HG03439 (cell line): ENCODE data around the gene GRID1.
A peak's percentile ranks its signal among the peaks of the same experiment; 100 is the strongest.
"Not testable (repeated sequence)": the region's sequence is repeated elsewhere in the genome, so short reads cannot be mapped to it uniquely, and the experiment has no call there.

ENCODE experiments used
- ATAC-seq: cut with Tn5 transposase; IDR thresholded peaks from one replicate; pipeline ENCODE4 v1.9.1; 2021; ENCODE audit warnings: mild to moderate bottlenecking, moderate library complexity; ENCODE audit not compliant: unreplicated experiment

The GRID1 gene

DNA sequence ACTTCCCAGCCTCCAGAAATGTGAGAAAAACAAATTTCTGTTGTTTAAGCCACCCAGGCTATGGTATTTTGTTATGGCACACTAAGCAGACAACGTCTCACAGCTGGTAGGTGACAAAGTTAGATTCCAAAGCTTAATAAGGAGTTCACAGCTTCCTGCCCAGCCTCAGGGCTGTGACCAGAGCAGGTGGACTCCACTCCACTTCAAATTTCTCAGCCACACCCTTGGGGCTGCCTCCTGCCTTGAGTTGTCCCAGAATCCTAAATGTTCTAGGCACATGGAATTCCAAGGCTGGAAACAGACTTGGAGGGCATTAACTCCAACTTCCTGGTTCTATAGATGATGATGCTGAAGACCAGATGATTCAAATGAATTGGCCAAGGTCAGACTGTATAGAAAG, 310.7 kb downstream of the GRID1 start:
- ATAC-seq, result no peak

DNA sequence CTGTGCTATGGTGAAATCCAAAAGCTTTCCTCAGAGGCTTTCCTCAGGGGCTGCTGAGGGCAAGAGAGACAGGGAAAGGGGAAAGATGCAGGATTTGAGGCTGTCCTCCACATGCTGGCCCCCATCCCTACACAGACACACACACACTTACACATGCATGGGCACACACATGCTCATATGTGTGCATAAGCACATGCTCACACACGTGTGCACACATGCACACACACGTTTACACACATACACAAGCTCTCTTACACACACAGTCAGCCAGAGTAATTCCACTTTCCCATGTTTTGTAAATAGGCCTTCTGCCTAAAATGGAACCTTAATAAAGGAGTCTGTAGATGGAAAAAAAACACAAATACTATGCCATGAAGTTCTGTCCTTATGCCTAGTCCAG, 312.9 kb downstream of the GRID1 start:
- ATAC-seq, result no peak

DNA sequence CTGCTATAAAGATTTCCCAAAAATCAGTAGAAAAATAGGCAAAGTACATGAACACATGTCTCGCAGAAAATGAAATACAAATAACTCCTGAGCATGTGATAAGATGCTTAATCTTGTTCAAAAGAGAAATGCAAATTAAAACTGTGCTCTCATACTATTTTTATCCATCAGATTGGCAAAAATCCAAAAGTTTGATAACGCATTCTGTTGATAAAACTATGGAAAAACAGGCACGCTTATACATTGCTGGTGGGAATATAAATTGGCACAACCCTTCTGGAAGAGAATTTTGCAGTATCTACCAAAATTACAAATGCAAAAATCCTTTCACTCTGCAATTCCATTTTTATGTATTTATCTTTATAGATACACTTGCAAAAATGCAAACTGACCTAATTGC, 315.0 kb downstream of the GRID1 start:
- ATAC-seq, result no peak

DNA sequence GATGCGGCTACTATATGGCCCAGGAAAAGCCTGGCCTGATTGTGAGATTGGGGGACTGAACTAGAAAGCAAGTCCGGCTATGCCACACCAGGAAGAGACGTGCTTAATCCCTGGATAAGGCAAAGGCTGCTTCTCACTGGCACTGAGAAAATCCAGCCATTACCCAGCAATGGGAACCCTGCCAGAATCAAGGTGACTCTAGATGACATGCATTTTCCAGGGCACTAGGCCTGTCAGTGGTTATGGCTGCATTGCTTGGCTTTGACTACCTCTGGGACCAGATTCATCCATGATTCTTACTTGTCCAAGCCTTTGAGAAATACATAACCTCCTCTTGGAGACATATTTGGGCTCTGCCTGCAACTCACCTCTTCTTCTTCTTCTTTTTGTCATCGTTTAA, 317.2 kb downstream of the GRID1 start:
- no peak for ATAC-seq

DNA sequence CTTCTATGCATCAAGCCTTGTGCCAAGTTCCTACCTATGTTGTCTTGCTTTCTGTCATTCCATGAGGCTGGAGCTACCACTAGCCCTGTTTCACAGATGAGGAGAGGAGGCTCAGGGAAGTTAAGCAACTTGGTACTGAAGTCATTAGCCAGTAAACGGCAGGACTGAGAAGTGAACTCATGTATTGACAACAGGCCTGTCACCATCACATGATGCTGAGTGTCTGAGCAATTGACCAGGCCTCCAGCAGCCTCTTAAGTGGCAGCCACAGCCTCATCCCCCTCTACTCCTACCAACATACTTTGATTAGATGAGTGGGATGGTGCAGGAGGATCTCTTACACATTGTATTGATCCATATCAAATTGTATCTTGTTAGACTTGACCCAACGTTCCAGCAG, 317.6 kb downstream of the GRID1 start:
- ATAC-seq, result no peak

DNA sequence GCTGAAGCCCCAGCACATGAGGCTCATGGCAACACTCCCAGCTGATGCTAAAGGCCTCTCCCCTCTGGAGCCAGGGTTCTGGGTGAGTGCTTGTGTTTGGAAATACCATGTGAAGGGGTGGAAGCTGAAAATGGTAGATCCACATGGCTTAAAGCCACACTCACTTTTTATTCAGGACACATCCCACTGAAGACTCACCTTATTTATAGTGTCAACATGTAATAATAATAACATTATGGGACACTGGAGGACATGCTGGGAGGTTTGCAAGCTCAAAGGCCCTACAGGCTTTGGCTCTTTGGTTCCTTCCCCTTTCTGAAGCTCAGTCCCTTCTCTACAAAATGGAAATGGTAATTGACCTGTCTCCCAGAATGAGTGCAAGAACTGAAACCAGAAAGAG, 318.0 kb downstream of the GRID1 start:
- no peak for ATAC-seq

DNA sequence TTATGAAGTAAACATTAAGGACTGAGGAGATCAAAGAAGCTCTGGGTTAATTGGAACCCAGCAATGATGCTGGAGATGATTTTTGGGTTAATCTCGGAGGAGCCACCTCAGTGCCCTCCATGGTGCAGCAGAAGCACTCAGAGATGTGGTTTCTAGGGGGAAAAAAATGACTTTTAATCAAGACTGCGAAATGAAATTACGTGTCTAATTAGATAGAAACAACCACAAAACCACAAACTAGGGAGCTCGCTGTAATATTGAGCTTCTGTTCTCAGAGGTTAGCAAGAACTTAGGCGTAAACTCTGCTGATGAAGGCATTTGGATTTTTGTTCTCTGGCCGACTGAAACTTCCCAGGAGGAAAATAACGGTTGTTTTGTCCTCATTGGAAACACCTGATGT, 319.0 kb downstream of the GRID1 start:
- ATAC-seq, result peak; percentile 53

DNA sequence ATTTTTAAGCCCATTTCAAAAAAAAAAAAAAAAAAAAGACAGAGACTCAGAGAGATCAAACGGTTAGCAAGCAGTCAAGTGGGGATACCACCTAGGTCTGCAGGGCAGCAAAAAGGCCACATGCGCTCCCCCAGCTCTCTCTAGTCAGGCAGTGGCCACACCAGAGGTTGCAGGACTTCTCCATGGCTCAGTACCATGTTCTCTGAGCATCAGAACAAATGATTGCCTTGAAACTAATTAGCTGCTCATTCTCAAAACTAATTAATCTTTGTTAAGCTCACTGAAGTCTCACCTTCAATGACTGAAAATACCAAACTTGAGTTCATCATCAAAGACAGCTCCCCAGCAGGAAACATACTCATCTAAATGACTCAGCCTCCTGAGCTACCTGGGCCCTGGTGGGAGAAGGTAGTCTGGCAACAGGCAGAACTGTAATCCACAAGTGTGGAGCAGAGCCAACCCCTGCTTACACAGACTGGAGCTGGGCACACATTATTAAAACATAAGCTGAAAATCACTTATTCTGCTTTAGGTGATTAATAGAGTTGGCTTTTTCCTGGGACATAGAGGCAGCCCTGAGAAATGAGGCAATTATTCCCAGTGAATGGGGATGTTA, 319.6 kb downstream of the GRID1 start:
- ATAC-seq, result no peak

DNA sequence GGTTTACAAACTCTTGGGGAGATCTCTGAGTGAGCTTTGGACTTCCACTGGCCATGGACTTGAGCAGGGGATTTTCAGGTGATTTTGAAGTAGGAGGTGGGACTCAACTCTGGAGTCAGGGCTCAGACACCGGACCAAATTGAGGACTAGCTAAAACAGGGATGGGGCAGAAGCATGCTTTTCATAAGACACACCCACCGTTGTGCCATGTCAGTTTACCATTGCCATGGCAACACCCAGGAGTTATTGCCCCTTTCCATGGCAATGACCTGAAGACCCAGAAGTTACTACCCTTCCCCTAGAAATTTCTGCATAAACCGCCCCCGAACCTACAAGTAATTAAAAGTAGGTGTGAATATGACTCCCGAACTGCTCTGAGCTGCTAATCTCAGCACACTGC, 320.7 kb downstream of the GRID1 start:
- no peak for ATAC-seq

DNA sequence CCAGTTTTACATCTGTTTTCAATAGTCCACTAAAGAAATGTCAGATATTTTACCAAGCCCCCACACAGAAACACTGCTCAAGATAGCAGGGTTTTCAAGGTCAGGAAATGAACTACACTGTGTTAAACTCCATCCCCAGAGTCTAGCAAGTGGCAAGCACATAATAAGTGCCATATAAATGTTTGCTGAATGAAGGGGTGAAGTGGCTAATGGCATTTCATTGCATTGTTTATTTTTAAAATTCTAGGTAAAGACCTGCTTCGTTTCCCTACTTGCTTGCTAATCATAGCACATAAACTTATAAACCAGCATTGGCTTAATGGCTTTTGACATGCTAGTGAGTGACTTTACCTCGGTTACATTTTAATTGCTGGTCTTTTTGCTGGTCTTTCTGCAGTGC, 322.6 kb downstream of the GRID1 start:
- ATAC-seq, result no peak

DNA sequence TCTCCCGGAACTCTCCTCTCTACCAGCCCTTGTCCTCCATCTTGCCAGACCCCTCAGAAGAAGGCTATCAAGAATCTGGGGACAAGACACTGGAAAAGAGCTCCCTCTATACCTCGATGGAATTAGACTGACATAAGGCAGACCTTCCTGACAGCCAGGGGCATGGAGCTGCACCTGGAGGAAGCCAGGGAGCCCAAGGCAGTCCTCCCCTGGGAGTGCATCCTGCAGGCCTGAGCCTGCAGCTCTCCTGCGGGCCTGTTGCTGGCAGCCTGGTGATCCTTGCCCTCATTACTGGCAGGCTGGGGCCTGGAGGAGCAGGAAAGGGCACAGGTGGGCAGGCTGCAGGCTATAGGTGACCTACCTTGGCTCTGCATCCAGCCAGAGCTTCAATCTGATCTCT, 323.4 kb downstream of the GRID1 start:
- ATAC-seq, result no peak

DNA sequence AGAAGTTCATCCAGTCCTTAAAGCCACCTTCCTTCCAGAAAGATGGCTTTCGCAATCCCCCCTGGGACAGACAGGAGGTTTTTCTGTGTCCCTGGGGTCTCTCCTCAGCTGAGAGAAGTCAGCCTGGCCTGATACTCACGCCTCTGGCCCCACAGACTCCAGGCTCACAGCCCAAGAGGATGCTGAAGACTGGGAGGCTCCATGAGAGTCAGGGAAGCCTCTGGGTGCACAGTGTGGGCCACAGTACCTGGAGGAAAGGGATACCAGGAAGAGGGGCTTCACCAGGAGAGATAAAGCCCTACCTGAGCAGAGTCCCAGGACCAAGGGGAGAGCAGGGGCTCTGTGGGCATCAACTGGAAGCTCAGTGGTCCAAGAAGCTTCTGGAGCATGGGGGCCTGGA, 324.4 kb downstream of the GRID1 start:
- ATAC-seq, result no peak

DNA sequence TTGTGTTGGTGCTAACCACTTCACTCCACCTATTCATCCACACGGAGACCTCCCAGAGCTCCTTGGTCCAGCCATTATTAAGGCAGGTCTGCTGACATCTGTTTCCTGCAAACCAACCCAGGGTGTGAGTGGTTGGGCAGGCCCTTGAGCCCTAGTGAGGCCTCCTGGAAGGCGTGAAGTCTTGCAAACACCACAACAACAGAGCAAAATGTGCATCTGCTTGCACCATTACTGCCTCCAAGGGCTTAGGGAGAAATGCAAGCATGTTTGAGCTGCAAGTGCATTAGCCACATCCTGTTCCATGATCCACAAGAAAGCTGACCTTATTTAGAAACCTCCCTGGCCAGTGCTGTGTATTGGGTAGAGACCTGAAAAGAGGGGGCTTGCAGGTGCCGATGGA, 325.5 kb downstream of the GRID1 start:
- ATAC-seq, result no peak

DNA sequence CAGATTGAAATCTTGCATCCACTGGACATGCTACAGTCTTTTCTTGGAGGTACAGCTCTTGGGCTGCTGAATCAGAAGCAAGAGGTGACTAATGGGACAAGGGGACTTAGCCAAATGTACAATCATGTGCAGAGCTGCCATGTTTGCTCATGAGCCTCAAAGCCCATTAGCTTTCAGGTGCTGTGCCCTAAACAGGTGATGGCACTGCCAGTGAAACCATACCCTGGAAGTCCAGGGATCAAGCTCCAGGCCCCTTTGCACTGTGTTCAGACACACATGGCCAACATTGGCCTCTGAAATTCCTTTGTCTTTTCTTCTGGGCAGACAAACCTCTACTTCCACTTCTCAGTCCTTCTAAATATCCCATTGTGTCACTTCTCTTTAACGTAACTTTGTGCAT, 328.2 kb downstream of the GRID1 start:
- ATAC-seq, result no peak

DNA sequence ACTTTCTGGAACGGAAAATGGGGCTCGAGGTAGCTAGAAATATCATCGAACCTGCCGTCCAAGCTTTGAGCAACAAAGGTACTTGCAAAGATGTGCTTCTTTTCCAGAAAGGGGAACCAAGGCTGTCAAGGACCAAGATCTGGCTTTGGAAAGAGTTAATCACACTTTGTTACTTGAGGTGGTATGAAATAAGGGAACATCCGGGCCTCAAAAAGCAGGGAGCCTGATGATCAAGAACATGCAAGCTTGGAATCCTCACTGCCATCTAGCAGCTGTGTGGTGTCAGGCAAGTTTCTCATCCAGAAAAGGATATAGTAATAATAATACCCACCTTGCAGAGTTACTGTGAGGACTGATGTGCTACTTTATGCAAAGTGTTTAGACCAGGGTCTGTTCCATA, 329.5 kb downstream of the GRID1 start:
- no peak for ATAC-seq

DNA sequence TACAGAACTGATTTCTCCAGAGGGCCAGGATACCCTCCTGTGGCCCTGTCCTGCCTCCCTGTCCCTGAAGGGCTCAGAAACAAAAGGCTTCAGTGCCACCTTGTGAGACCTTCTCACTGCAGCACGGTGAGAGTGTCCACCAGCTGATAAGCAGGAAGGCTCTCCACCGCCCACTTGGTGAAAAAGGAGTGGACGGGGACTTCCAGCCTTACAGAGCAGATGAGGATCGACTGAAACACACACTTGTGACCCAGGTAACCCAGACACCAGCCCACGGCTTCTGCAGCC, 330.1 kb downstream of the GRID1 start:
- no peak for ATAC-seq

DNA sequence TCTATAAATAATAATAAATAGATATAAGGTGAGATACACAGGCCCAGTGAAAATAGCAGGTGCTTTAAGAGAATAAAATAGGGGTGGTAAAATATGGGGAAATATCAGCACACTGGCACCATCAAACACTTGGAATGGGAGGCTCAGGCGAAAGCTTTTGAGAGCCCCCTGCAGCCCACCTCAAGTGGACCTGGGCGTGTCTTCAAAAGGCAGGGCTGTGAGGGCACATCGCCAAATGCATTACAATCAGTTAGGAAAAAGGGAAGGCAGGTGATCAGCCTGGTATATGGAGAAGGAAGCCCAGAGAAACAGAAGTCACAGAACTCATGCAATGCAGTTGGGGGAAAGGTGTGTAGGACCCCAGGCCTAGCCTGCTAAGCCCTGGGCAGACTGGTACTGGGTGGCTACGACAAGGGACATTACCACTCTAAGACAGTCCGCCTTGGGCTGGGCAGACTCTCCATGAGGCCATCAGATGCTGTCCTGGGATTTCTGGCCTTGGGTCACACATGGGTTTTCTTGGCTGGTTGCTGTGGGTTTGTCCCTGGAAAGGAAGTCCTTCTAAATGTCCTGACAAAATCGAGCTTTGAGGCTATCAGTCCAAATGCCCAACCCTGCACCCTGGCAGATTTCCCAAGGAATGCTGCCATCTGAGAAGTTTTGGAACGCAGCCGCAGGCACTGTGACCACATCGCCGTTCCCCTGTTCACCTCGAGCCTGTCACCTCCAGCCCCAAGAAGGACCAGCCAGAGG, 330.6 kb downstream of the GRID1 start:
- ATAC-seq, result no peak

DNA sequence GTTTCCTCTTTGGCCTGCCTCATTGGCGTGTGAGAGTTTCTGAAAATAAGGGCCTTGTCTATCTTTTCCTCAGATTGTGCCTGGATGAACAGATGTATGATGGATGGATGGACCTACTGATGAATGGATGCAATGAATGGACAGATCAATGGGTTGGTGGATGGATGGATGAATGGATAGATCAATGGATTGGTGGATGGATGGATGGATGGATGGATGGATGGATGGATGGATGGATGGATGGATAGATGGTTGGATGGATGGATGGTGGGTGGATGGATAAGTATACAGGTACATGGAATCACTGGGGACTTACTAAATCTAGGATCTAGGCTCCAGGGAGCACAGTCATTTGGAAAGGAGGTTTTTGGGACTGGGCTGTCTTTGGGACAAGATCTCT, 331.9 kb downstream of the GRID1 start:
- no peak for ATAC-seq

DNA sequence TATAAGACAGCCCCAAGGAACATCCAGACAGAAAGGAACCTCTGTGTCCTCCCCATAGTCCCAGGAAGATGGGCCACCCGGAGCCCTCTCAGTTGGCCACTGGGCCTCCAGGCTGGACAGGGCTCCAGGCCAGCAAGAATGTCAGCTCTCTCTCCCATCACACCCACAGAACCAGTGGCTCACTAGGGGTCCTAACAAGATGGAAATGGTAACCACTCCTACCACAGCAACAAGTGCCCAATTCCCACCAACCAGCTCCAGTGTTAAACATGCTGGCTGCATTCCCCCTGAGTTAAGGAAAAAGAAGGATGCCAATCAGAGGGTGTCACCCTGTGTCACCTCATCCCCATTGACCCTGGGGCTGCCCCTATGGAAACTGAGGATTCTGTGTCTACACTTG, 333.0 kb downstream of the GRID1 start:
- ATAC-seq, result no peak

DNA sequence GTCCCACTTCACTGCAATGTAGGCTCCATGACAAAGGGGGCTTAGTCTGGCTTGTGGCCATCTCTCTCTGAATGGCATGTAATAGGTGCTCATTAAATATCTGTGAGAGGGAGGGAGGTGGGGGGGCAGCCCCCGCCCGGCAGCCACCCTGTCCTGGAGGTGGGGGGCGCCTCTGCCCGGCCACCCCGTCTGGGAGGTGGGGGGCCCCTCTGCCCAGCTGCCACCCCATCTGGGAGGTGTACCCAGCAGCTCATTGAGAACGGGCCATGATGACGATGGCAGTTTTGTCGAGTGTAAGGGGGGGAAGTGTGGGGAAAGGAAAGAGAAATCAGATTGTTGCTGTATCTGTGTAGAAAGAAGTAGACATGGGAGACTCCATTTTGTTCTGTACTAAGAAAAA, 334.5 kb downstream of the GRID1 start:
- ATAC-seq, result not testable (repeated sequence)

DNA sequence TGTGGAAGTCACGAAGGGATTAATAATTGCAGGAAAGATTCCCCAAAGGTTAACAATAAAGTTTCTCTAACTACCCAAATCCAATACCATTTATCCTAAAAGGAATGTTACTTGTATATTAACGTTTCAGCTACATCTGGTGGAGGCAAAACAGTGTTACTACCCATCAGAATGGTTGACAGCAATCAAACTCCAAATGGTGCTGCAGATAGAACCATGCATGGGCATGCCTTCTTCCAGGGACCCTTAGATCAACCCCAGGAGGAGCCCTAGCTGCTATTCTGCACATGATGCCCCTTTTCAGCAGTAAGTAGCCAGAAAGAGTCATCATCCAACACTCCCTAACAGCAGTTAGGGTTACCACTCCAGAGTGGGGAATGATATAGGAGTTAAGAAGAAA, 336.3 kb downstream of the GRID1 start:
- ATAC-seq, result no peak

DNA sequence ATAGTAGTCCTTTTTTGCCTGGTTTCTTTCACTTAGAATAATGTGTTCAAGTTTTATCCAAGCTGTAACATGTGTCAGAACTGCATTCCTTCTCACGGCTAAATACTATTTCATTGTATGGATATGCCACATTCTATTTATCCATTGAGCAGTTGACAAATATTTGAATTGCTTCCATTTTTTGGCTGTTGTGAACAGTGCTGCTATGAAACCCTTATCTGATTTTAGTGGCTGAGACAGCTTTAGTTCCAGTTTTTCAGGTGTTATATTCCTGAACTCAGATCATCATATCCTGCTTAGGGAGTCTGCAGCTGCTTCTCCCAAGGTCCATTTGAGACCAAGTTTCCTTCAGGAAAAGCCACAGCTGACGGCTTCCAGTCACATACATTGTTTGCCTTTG, 339.2 kb downstream of the GRID1 start:
- ATAC-seq, result no peak

DNA sequence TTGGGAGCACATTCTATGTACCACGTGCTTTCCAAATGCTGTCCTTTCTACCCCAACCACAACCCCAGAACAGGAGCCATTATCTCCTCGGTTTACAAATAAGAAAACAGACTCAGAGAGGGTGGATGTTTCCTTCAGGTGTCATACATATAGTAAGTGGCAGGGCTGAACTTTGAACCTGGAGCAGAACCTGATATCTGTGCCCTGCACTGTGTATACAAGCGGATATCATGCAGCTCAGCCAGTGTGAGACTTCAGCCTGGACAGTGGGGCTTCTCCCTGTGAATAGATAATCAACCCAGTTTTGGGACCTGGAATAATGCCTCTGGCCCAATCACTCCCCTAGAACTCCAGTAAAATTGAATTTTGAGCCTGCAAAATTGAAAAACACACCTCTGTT, 341.1 kb downstream of the GRID1 start:
- no peak for ATAC-seq
